ENCODE measurements around the gene CDC42SE2.

CDC42SE2 gene

GRCh38 chr5:131426011-131426410 is 162.2 kb downstream of the CDC42SE2 start:
- no peak overlapping the region for H3K4me3 ChIP-seq (replicated peaks; ENCODE audit: insufficient read depth, low read length)
- TF ChIP-seq REST (IDR thresholded peaks at IDR 0.05; ENCODE audit: insufficient replicate concordance, low read depth) (no peak), GABPA (IDR thresholded peaks at IDR 0.05; ENCODE audit: low read depth) (no peak), CTCF (IDR thresholded peaks at IDR 0.05; ENCODE audit: insufficient read depth, low read length) (no peak), SPI1 (IDR thresholded peaks at IDR 0.05; ENCODE audit: borderline replicate concordance, low read depth) (no peak), POLR2AphosphoS5 (IDR thresholded peaks at IDR 0.05; ENCODE audit: low read depth) (no peak)
- no peak overlapping the region for H3K27ac ChIP-seq (replicated peaks)
- no peak for DNase-seq (ENCODE audit: low read depth in 1 of 2, low spot score in 1 of 2)
- no peaks in the 10 kb centered on the region for H3K27me3 ChIP-seq (ENCODE audit: insufficient read depth, poor library complexity, severe bottlenecking)

- TF ChIP-seq POLR2AphosphoS5 (IDR thresholded peaks at IDR 0.05; ENCODE audit: low read depth) (no peak), CTCF (IDR thresholded peaks at IDR 0.05; ENCODE audit: insufficient read depth, low read length) (no peak), GABPA (IDR thresholded peaks at IDR 0.05; ENCODE audit: low read depth) (no peak), SPI1 (IDR thresholded peaks at IDR 0.05; ENCODE audit: borderline replicate concordance, low read depth) (no peak), REST (IDR thresholded peaks at IDR 0.05; ENCODE audit: insufficient replicate concordance, low read depth) (no peak)
- no peak for DNase-seq (ENCODE audit: low read depth in 1 of 2, low spot score in 1 of 2)
- Histone ChIP-seq H3K27ac (replicated peaks) (no peak overlapping the region), H3K4me3 (replicated peaks; ENCODE audit: insufficient read depth, low read length) (no peak overlapping the region), H3K27me3 (ENCODE audit: insufficient read depth, poor library complexity, severe bottlenecking) (no peaks in the 10 kb centered on the region)
Measured at GRCh38 chr5:131430794-131431193, 166.9 kb downstream of the CDC42SE2 start.

GRCh38 chr5:131431794-131432193 is 167.9 kb downstream of the CDC42SE2 start:
- DNase-seq (ENCODE audit: low read depth in 1 of 2, low spot score in 1 of 2): no peak
- no peak overlapping the region for H3K27ac ChIP-seq (replicated peaks)
- no peak overlapping the region for H3K4me3 ChIP-seq (replicated peaks; ENCODE audit: insufficient read depth, low read length)
- H3K27me3 ChIP-seq (ENCODE audit: insufficient read depth, poor library complexity, severe bottlenecking): no peaks in the 10 kb centered on the region
- TF ChIP-seq GABPA (IDR thresholded peaks at IDR 0.05; ENCODE audit: low read depth): no peak
- TF ChIP-seq CTCF (IDR thresholded peaks at IDR 0.05; ENCODE audit: insufficient read depth, low read length): no peak
- no peak for TF ChIP-seq POLR2AphosphoS5 (IDR thresholded peaks at IDR 0.05; ENCODE audit: low read depth)
- TF ChIP-seq REST (IDR thresholded peaks at IDR 0.05; ENCODE audit: insufficient replicate concordance, low read depth): no peak
- no peak for TF ChIP-seq SPI1 (IDR thresholded peaks at IDR 0.05; ENCODE audit: borderline replicate concordance, low read depth)
